ENCODE data around the gene ATP6V1B1.
A peak's percentile ranks its signal among the peaks of the same experiment; 100 is the strongest.

Gene ATP6V1B1

GRCh38 chr2:70918016-70918415 is 17.7 kb upstream of the ATP6V1B1 start:
- Histone ChIP-seq H3K9me2 (replicated peaks; ENCODE audit: control insufficient read depth, low read length) (no peaks in the 10 kb centered on the region), H3K4me1 (ENCODE audit: control insufficient read depth, low read length) (no peaks in the 10 kb centered on the region), H3K9me3 (ENCODE audit: control insufficient read depth, insufficient read depth, low read length) (no peaks in the 10 kb centered on the region), H3K27ac (ENCODE audit: low read depth, low read length) (no peak overlapping the region), H3K4me3 (ENCODE audit: low read length) (no peak overlapping the region), H3K27me3 (ENCODE audit: control insufficient read depth, low read length) (no peaks in the 10 kb centered on the region), H4K20me1 (ENCODE audit: control insufficient read depth, insufficient read depth, low read depth, low read length) (no peaks in the 10 kb centered on the region), H3F3A (ENCODE audit: control insufficient read depth, insufficient read depth) (no peaks in the 10 kb centered on the region), H3K4me2 (ENCODE audit: low read length) (no peak overlapping the region), H3K36me3 (ENCODE audit: control insufficient read depth, low read length) (no peaks in the 10 kb centered on the region), H3K79me2 (ENCODE audit: control insufficient read depth, low read length) (no peaks in the 10 kb centered on the region)
- no peak for TF ChIP-seq CTCF (IDR thresholded peaks at IDR 0.05; ENCODE audit: low read depth, low read length, poor library complexity, severe bottlenecking)
- TF ChIP-seq EZH2phosphoT487 (IDR thresholded peaks at IDR 0.05; ENCODE audit: borderline replicate concordance, low read length): no peak

DNA sequence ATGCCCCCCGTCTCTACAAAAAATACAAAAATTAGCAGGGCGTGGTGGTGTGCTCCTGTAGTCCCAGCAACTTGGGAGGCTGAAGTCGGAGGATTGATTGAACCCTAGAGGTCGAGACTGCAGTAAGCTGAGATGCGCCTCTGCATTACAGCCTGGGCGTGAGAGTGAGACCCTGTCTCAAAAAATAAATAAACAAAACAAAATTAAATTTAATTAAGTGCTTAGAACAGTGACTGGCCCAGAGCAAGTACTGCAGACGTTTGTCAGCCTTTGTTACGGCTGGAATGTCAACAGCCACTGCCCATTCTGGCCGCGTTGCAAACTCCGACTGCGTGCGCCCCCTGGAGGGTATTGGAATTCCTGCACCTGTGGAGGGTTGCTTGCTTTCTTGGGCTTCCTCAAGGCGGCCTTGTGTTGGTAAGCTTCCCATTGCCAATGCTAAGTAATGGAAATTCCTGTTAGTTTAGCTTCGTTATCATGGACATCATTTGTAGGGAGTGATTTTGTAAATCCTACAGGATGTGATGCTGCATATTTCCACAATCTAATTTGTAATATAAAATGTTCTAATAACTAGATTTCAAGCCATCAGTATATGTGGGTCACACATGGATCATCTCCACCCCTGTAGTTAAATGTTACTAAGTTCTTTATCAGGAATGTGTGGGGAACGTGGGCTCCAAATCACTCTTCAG is 15.9 kb upstream of the ATP6V1B1 start:
- Histone ChIP-seq H3K79me2 (ENCODE audit: control insufficient read depth, low read length) (no peaks in the 10 kb centered on the region), H3K27me3 (ENCODE audit: control insufficient read depth, low read length) (no peaks in the 10 kb centered on the region), H4K20me1 (ENCODE audit: control insufficient read depth, insufficient read depth, low read depth, low read length) (no peaks in the 10 kb centered on the region), H3K9me2 (replicated peaks; ENCODE audit: control insufficient read depth, low read length) (no peaks in the 10 kb centered on the region), H3K4me1 (ENCODE audit: control insufficient read depth, low read length) (no peaks in the 10 kb centered on the region), H3K9me3 (ENCODE audit: control insufficient read depth, insufficient read depth, low read length) (no peaks in the 10 kb centered on the region), H3F3A (ENCODE audit: control insufficient read depth, insufficient read depth) (no peaks in the 10 kb centered on the region), H3K27ac (ENCODE audit: low read depth, low read length) (no peak overlapping the region), H3K4me2 (ENCODE audit: low read length) (no peak overlapping the region), H3K4me3 (ENCODE audit: low read length) (no peak overlapping the region), H3K36me3 (ENCODE audit: control insufficient read depth, low read length) (no peaks in the 10 kb centered on the region)
- TF ChIP-seq EZH2phosphoT487 (IDR thresholded peaks at IDR 0.05; ENCODE audit: borderline replicate concordance, low read length) (no peak), CTCF (IDR thresholded peaks at IDR 0.05; ENCODE audit: low read depth, low read length, poor library complexity, severe bottlenecking) (peak; percentile 87)

DNA sequence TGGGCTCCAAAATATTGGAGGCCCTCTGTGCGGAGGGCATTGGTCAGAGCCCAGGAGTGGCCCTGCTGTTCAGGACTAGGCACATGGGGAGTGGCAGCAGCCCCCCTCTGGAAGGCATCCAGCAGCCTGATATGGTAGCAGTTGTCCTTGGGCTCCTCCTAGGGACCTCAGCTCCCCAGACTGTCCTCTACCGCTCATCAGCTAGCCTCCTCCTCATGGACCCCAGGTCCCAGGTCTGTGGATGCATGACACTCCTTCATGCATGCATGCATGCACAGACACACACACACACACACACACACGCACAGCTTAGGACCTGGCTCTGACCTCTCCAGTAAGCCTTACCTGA is 15.4 kb upstream of the ATP6V1B1 start:
- H3K4me3 ChIP-seq (ENCODE audit: low read length): no peak overlapping the region
- no peaks in the 10 kb centered on the region for H3K36me3 ChIP-seq (ENCODE audit: control insufficient read depth, low read length)
- H3K4me1 ChIP-seq (ENCODE audit: control insufficient read depth, low read length): no peaks in the 10 kb centered on the region
- H3K9me2 ChIP-seq (replicated peaks; ENCODE audit: control insufficient read depth, low read length): no peaks in the 10 kb centered on the region
- H3K27ac ChIP-seq (ENCODE audit: low read depth, low read length): no peak overlapping the region
- no peaks in the 10 kb centered on the region for H3K9me3 ChIP-seq (ENCODE audit: control insufficient read depth, insufficient read depth, low read length)
- H4K20me1 ChIP-seq (ENCODE audit: control insufficient read depth, insufficient read depth, low read depth, low read length): no peaks in the 10 kb centered on the region
- no peaks in the 10 kb centered on the region for H3K79me2 ChIP-seq (ENCODE audit: control insufficient read depth, low read length)
- H3F3A ChIP-seq (ENCODE audit: control insufficient read depth, insufficient read depth): no peaks in the 10 kb centered on the region
- H3K27me3 ChIP-seq (ENCODE audit: control insufficient read depth, low read length): no peaks in the 10 kb centered on the region
- no peak for TF ChIP-seq CTCF (IDR thresholded peaks at IDR 0.05; ENCODE audit: low read depth, low read length, poor library complexity, severe bottlenecking)
- no peak for TF ChIP-seq EZH2phosphoT487 (IDR thresholded peaks at IDR 0.05; ENCODE audit: borderline replicate concordance, low read length)
- no peak overlapping the region for H3K4me2 ChIP-seq (ENCODE audit: low read length)

Data from DOHH2 (cell line).